Left ventricle myocardium inferior (tissue), 1 donor: ENCODE results near the gene SYNE1. TPM values are rescaled to one million over a fixed set of nuclear protein-coding genes. Genes with fewer than 3 reads are reported as not detected.

Experiments used
- DNase-seq: peaks from one replicate; pipeline ENCODE4 v3.0.0-alpha.2; 2020
- H3K27ac ChIP-seq: fragments of 200-600 bp; replicated peaks from 2 replicates; pipeline ENCODE4 v1.8.0; 2021
- H3K27me3 ChIP-seq: fragments of 200-600 bp; 2 replicates; pipeline ENCODE4 v1.8.0; 2021; ENCODE audit warnings: low read depth
- H3K36me3 ChIP-seq: fragments of 200-600 bp; 2 replicates; pipeline ENCODE4 v1.8.0; 2021
- H3K4me1 ChIP-seq: fragments of 200-600 bp; 2 replicates; pipeline ENCODE4 v1.8.0; 2021
- H3K4me3 ChIP-seq: fragments of 200-600 bp; 2 replicates; pipeline ENCODE4 v1.8.0; 2021; ENCODE audit warnings: mild to moderate bottlenecking, moderate library complexity
- H3K9me3 ChIP-seq: fragments of 200-600 bp; replicated peaks from 2 replicates; pipeline ENCODE4 v1.8.0; 2021
- intact Hi-C: fragments of 100-400 bp; cut with micrococcal nuclease; formaldehyde crosslinking; loops from one replicate; pipeline ENCODE4 v1.11.0; 2022
- total RNA-seq: library from RNA; stranded (reverse); fragmentation: NEBNext Ultra II Directional; extraction: Animal tissue kit (Norgen Biotek cat#: 25700); gene quantifications from one replicate; pipeline ENCODE4 v1.2.1, GENCODE V29; 2021
- TF ChIP-seq, protein P1 (sequence below): fragments of 200-600 bp; IDR thresholded peaks from 2 replicates; pipeline ENCODE4 v1.8.0; 2021; ENCODE audit warnings: antibody characterized with exemption, mild to moderate bottlenecking, borderline replicate concordance
- donor health status: DM: no; HTN: yes; CAD: no; lungs with severe emphysema.

SYNE1 gene
- total RNA-seq, 1 donor from 2014 or later, result 105 TPM

DNA sequence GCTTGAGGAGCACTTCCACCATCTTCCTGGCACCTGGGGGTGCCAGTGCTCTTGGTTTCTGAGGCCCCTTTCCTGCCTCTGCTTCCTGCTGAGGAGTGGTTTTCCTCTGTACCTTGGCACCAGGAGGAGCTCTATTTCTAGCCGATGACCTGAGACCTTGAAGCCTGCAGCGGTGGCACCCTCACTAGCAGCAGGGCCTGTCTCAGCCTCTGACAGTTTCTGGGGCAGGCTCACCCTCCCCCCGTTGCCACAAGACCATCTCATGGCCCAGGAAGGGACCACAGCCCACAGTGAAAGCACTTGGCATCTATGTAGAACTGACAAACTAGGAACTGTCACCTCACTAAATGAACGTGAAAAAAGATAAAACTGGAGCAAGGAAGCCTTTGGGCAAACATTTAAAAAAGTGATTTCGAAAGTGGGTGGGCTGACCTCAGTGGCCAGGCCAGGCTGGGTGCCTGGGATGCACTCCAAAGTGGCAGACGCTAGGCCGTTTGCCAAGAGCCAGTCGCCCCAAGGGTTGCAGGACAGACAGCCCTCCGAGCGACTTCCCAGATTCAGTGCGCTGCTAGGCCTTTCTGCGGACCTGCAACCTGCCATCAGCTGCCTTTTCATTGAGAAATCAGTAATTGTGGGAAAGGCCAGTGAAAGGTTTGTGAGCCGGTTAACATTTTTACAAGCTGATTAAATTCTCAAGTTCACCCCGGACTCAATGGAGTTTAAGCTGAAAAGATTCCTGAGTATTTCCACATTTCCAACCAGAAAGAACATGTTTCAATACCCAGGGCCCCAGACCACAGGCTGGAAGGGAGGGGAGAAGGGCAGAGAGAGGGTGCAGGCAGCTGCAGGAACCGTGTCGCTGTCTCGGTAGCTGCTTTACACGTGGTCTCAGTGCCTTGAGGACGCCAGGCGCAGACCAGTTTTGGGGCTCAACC lies 526.0 kb downstream of the SYNE1 start:
- H3K4me3 ChIP-seq, result peak overlapping the region; percentile 15
- TF ChIP-seq, protein P1, sequence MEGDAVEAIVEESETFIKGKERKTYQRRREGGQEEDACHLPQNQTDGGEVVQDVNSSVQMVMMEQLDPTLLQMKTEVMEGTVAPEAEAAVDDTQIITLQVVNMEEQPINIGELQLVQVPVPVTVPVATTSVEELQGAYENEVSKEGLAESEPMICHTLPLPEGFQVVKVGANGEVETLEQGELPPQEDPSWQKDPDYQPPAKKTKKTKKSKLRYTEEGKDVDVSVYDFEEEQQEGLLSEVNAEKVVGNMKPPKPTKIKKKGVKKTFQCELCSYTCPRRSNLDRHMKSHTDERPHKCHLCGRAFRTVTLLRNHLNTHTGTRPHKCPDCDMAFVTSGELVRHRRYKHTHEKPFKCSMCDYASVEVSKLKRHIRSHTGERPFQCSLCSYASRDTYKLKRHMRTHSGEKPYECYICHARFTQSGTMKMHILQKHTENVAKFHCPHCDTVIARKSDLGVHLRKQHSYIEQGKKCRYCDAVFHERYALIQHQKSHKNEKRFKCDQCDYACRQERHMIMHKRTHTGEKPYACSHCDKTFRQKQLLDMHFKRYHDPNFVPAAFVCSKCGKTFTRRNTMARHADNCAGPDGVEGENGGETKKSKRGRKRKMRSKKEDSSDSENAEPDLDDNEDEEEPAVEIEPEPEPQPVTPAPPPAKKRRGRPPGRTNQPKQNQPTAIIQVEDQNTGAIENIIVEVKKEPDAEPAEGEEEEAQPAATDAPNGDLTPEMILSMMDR, result no peak
- H3K27ac ChIP-seq, result peak overlapping the region; percentile 87
- DNase-seq, result peak; percentile 64
- H3K36me3 ChIP-seq, result no peaks in the 10 kb centered on the region
- intact Hi-C loops, result no loop called here
- H3K9me3 ChIP-seq, result no peaks in the 10 kb centered on the region
- no peaks in the 10 kb centered on the region for H3K27me3 ChIP-seq
- H3K4me1 ChIP-seq, result peaks cover 28% of the 10 kb centered on the region

DNA sequence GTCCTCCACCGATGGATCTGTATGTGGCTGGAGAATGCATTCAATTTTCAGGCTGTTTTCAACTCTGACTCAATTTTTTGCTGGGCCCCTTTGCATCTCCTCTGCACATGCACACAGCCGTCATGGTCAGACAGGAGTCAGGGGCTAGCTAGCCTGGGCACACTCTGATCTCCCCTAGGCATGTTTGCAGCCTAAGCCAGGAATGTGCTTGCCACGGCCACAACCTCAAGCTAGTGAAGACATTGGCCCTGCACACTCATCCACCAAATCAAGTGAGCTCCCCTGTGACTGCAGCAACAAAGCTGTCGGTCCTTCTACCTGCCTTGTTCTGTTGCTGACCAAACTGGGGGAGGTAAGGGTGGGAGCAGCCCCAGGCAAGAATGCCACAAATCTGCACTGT lies 529.2 kb downstream of the SYNE1 start:
- intact Hi-C loops, result no loop called here
- no peaks in the 10 kb centered on the region for H3K9me3 ChIP-seq
- no peak overlapping the region for H3K4me3 ChIP-seq
- no peak for DNase-seq
- no peaks in the 10 kb centered on the region for H3K27me3 ChIP-seq
- peaks cover 25% of the 10 kb centered on the region for H3K4me1 ChIP-seq
- H3K27ac ChIP-seq, result no peak overlapping the region
- TF ChIP-seq, protein P1, result no peak
- no peaks in the 10 kb centered on the region for H3K36me3 ChIP-seq

DNA sequence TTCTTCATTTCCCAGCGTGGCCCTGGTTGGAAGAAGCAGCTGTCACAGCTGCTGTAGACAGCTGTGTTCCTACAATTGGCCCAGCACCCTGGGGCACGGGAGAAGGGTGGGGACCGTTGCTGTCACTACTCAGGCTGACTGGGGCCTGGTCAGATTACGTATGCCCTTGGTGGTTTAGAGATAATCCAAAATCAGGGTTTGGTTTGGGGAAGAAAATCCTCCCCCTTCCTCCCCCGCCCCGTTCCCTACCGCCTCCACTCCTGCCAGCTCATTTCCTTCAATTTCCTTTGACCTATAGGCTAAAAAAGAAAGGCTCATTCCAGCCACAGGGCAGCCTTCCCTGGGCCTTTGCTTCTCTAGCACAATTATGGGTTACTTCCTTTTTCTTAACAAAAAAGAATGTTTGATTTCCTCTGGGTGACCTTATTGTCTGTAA lies 537.0 kb downstream of the SYNE1 start:
- no peaks in the 10 kb centered on the region for H3K27me3 ChIP-seq
- TF ChIP-seq, protein P1, result no peak
- peaks cover 20% of the 10 kb centered on the region for H3K4me1 ChIP-seq
- no peaks in the 10 kb centered on the region for H3K9me3 ChIP-seq
- peak; percentile 62 for DNase-seq
- intact Hi-C loops, result no loop called here
- H3K36me3 ChIP-seq, result no peaks in the 10 kb centered on the region
- H3K27ac ChIP-seq, result peak overlapping the region; percentile 66
- no peak overlapping the region for H3K4me3 ChIP-seq

DNA sequence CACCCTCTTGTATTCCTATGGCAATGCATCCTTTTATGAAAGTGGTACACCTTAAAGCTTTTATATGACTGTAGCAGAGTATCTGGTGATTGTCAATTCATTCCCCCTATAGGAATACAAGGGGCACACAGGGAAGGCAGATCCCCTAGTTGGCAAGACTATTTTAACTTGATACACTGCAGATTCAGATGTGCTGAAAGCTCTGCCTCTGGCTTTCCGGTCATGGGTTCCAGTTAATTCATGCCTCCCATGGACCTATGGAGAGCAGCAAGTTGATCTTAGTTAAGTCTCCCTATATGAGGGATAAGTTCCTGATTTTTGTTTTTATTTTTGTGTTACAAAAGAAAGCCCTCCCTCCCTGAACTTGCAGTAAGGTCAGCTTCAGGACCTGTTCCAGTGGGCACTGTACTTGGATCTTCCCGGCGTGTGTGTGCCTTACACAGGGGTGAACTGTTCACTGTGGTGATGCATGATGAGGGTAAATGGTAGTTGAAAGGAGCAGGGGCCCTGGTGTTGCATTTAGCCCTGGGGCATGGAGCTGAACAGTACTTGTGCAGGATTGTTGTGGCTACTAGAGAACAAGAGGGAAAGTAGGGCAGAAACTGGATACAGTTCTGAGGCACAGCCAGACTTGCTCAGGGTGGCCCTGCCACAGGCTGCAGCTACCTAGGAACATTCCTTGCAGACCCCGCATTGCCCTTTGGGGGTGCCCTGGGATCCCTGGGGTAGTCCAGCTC lies 537.5 kb downstream of the SYNE1 start:
- no peak overlapping the region for H3K4me3 ChIP-seq
- H3K4me1 ChIP-seq, result peaks cover 24% of the 10 kb centered on the region
- H3K9me3 ChIP-seq, result no peaks in the 10 kb centered on the region
- TF ChIP-seq, protein P1, result no peak
- no peaks in the 10 kb centered on the region for H3K36me3 ChIP-seq
- no peak for DNase-seq
- H3K27ac ChIP-seq, result peak overlapping the region; percentile 66
- no peaks in the 10 kb centered on the region for H3K27me3 ChIP-seq
- intact Hi-C loops, result no loop called here

DNA sequence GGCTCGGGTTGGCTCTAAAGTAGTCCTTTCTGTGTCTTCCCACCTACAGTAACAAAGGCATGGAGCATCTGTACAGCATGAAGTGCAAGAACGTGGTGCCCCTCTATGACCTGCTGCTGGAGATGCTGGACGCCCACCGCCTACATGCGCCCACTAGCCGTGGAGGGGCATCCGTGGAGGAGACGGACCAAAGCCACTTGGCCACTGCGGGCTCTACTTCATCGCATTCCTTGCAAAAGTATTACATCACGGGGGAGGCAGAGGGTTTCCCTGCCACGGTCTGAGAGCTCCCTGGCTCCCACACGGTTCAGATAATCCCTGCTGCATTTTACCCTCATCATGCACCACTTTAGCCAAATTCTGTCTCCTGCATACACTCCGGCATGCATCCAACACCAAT lies 538.5 kb downstream of the SYNE1 start:
- Histone ChIP-seq H3K4me1 (peaks cover 25% of the 10 kb centered on the region), H3K4me3 (no peak overlapping the region), H3K27me3 (no peaks in the 10 kb centered on the region), H3K36me3 (no peaks in the 10 kb centered on the region), H3K27ac (no peak overlapping the region), H3K9me3 (no peaks in the 10 kb centered on the region)
- no peak for DNase-seq
- TF ChIP-seq, protein P1, result no peak
- intact Hi-C loops, result no loop called here
